Caco-2 (cell line): Measurements from ENCODE around the gene KIAA2012. TPM values are rescaled to one million over a fixed set of nuclear protein-coding genes. Genes with fewer than 3 reads are reported as not detected.

Experiments used
- BruUV-seq: library from RNA; stranded (reverse); fragments of 400-500 nt; replicated peaks from 2 replicates; lab custom pipeline; 2021; lab: Mats Ljungman, UMichigan
- CTCF ChIA-PET: fragments of 300-600 bp; sonication (Branson Sonifier 250); formaldehyde crosslinking; loops from one replicate; lab custom pipeline; 2022; ENCODE audit warnings: antibody characterized with exemption; lab: Charles Lee
- POLR2A ChIA-PET: fragments of 300-600 bp; sonication (Branson Sonifier 250); formaldehyde crosslinking; loops from one replicate; lab custom pipeline; 2022; ENCODE audit warnings: antibody characterized with exemption; lab: Charles Lee
- DNase-seq, 2 experiments: peaks; one replicate each; pipeline versions ENCODE4 v3.0.0 to v3.0.0-alpha.2; 2020 to 2022
- H3K27me3 ChIP-seq: replicated peaks from 2 replicates; pipeline ENCODE4 v1.6.0; 2011; ENCODE audit warnings: low read length; ENCODE audit not compliant: control insufficient read depth, insufficient read depth
- H3K36me3 ChIP-seq: 2 replicates; pipeline ENCODE4 v1.5.1; 2011; ENCODE audit warnings: low read length; ENCODE audit not compliant: control insufficient read depth, insufficient read depth
- H3K4me1 ChIP-seq: fragments of 250-450 bp; sonication (Bioruptor Pico); 2 replicates; pipeline ENCODE4 v1.5.1; 2020; ENCODE audit warnings: mild to moderate bottlenecking
- H3K4me3 ChIP-seq: 2 replicates; pipeline ENCODE4 v1.5.1; 2011; ENCODE audit warnings: low read depth, mild to moderate bottlenecking, control low read depth, low read length
- H3K9me3 ChIP-seq: fragments of 250-450 bp; sonication (Bioruptor Pico); 2 replicates; pipeline ENCODE4 v1.5.1; 2020; ENCODE audit warnings: mild to moderate bottlenecking, moderate library complexity
- H3K27ac Mint-ChIP-seq: one replicate; pipeline ENCODE4 v1.8.0; 2022; ENCODE audit warnings: mixed read lengths; ENCODE audit not compliant: unreplicated experiment
- H3K27me3 Mint-ChIP-seq: one replicate; pipeline ENCODE4 v1.8.0; 2022; ENCODE audit warnings: mixed read lengths; ENCODE audit not compliant: insufficient read depth, unreplicated experiment
- H3K36me3 Mint-ChIP-seq: one replicate; pipeline ENCODE4 v1.8.0; 2022; ENCODE audit warnings: mild to moderate bottlenecking, mixed read lengths; ENCODE audit not compliant: insufficient read depth, unreplicated experiment
- H3K4me1 Mint-ChIP-seq: one replicate; pipeline ENCODE4 v1.8.0; 2022; ENCODE audit warnings: low read depth, mixed read lengths; ENCODE audit not compliant: unreplicated experiment
- H3K4me3 Mint-ChIP-seq: one replicate; pipeline ENCODE4 v1.8.0; 2022; ENCODE audit warnings: mild to moderate bottlenecking, moderate library complexity, mixed read lengths; ENCODE audit not compliant: unreplicated experiment
- H3K9me3 Mint-ChIP-seq: one replicate; pipeline ENCODE4 v1.8.0; 2022; ENCODE audit warnings: mixed read lengths; ENCODE audit not compliant: unreplicated experiment
- intact Hi-C: fragments of 100-400 bp; cut with micrococcal nuclease; formaldehyde crosslinking; loops from one replicate; pipeline ENCODE4 v1.10.0; 2022; ENCODE audit not compliant: unreplicated experiment
- total RNA-seq: library from RNA; stranded (reverse); gene quantifications from 2 replicates; pipeline ENCODE4 v1.2.3, GENCODE V29; 2022
- TF ChIP-seq, protein P1 (sequence below), 2 experiments: fragments of 200-600 bp in 1 of 2; IDR thresholded peaks; 1 replicate in 1 of 2; 2 replicates in 1 of 2; pipeline versions ENCODE4 v1.5.1 to v1.8.0; 2011 to 2022; ENCODE audit warnings: antibody characterized with exemption in 1 of 2, control low read depth in 1 of 2, inconsistent platforms in 1 of 2, low read depth in 1 of 2, low read length in 1 of 2, mild to moderate bottlenecking in 1 of 2, moderate library complexity in 1 of 2; ENCODE audit not compliant: insufficient read depth in 1 of 2, severe bottlenecking in 1 of 2, unreplicated experiment in 1 of 2

Gene KIAA2012
- total RNA-seq, 1 experiment from 2014 or later, result 0.27 TPM

DNA sequence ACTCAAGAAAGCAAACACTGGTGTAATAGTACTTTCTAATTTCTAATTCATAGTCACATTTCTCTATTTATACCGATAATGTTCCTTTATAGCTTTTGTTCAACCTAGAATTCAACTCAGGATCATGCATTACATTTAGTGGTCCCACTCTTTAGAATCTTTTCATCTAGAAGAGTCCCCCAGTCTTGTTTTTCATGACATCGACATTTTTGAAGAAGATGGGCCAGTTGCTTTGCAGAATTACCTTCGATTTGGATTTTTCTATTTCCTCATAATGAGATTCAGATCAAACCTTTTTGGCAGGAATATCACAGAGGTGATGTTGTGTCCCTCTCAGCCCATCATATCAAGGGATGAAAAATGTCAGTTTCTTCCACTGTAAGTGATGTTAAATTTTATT lies 35.3 kb downstream of the KIAA2012 start:
- Mint-ChIP-seq H3K9me3 (no peaks in the 10 kb centered on the region), H3K4me3 (no peak overlapping the region), H3K4me1 (peaks cover under 1% of the 10 kb centered on the region), H3K36me3 (no peaks in the 10 kb centered on the region), H3K27me3 (no peaks in the 10 kb centered on the region), H3K27ac (no peak overlapping the region)
- ChIA-PET POLR2A (no interaction called here), CTCF (no interaction called here)
- no TSS peak for BruUV-seq
- TF ChIP-seq, protein P1, sequence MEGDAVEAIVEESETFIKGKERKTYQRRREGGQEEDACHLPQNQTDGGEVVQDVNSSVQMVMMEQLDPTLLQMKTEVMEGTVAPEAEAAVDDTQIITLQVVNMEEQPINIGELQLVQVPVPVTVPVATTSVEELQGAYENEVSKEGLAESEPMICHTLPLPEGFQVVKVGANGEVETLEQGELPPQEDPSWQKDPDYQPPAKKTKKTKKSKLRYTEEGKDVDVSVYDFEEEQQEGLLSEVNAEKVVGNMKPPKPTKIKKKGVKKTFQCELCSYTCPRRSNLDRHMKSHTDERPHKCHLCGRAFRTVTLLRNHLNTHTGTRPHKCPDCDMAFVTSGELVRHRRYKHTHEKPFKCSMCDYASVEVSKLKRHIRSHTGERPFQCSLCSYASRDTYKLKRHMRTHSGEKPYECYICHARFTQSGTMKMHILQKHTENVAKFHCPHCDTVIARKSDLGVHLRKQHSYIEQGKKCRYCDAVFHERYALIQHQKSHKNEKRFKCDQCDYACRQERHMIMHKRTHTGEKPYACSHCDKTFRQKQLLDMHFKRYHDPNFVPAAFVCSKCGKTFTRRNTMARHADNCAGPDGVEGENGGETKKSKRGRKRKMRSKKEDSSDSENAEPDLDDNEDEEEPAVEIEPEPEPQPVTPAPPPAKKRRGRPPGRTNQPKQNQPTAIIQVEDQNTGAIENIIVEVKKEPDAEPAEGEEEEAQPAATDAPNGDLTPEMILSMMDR (IDR thresholded peaks at IDR 0.05; ENCODE audit: insufficient read depth in 1 of 2, low read depth in 1 of 2, low read length in 1 of 2, severe bottlenecking in 1 of 2, unreplicated experiment in 1 of 2), result no peak
- no peaks in the 10 kb centered on the region for H3K36me3 ChIP-seq
- H3K27me3 ChIP-seq, result no peaks in the 10 kb centered on the region
- H3K4me1 ChIP-seq, result peaks cover 4% of the 10 kb centered on the region; the same call in 1 of the 2 replicates
- no peak overlapping the region for H3K4me3 ChIP-seq
- intact Hi-C loops, result no loop called here
- DNase-seq, result no peak
- no peaks in the 10 kb centered on the region for H3K9me3 ChIP-seq

DNA sequence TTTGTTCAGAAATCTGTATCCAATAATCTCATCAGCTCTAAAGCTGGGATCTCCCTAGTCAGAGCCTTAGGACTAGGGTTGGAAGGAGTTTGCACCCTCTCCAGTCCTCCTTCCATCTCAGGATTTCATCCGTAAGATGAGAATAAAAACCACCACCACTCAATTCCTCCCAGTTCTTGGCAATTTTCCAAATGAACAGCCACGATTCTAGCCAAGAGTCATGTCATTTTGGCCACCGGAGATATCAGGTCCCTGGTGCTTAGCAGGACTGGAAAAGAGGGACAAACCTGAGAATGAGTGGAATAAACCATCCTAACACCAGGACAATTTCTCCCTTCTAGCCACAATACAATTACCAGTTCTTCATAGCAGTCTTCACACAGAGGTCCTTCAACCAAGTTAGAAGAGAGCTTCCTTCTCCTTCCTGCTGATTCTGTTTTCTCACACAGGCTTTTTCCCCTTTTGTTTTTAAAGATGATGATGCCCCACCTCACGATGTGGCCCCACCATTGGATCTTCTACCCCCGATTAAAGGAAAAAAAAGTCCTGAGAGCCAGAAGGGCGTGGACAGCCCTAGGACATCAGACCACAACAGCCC lies 36.2 kb downstream of the KIAA2012 start:
- no TSS peak for BruUV-seq
- no peaks in the 10 kb centered on the region for H3K9me3 ChIP-seq
- Mint-ChIP-seq H3K27me3 (no peaks in the 10 kb centered on the region), H3K4me3 (no peak overlapping the region), H3K27ac (peak overlapping the region; percentile 23), H3K36me3 (no peaks in the 10 kb centered on the region), H3K9me3 (no peaks in the 10 kb centered on the region), H3K4me1 (peaks cover 8% of the 10 kb centered on the region)
- intact Hi-C loops, result no loop called here
- POLR2A ChIA-PET, result no interaction called here
- H3K4me3 ChIP-seq, result no peak overlapping the region
- peaks cover 8% of the 10 kb centered on the region; the same call in 1 of the 2 replicates for H3K4me1 ChIP-seq
- H3K36me3 ChIP-seq, result no peaks in the 10 kb centered on the region
- TF ChIP-seq, protein P1 (IDR thresholded peaks at IDR 0.05; ENCODE audit: insufficient read depth in 1 of 2, low read depth in 1 of 2, low read length in 1 of 2, severe bottlenecking in 1 of 2, unreplicated experiment in 1 of 2), result no peak
- CTCF ChIA-PET, result no interaction called here
- no peaks in the 10 kb centered on the region for H3K27me3 ChIP-seq
- no peak for DNase-seq

DNA sequence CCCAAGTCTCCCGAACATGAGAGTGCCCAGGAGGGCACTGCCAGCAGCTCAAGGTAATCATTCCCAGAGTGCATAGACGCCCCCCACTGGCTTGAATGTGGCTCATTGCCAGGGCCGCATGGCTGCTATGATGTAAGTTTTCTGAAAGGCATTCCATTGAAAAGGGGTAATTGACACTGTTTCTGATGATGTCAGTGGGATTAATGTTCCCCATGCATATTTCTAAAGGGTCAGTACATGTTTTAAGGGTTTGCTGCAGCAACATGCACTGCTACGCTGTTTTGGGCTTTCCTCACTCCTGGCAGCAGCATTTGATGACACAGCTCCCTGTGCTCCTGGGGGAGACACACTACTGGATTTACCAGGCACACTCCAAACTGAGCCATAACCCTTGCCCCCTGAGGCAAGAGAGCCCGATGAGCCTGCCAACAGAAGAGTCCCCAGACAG lies 36.7 kb downstream of the KIAA2012 start:
- Mint-ChIP-seq H3K9me3 (no peaks in the 10 kb centered on the region), H3K27ac (peak overlapping the region; percentile 23), H3K4me1 (peaks cover 8% of the 10 kb centered on the region), H3K4me3 (no peak overlapping the region), H3K36me3 (no peaks in the 10 kb centered on the region), H3K27me3 (no peaks in the 10 kb centered on the region)
- TF ChIP-seq, protein P1 (IDR thresholded peaks at IDR 0.05; ENCODE audit: insufficient read depth in 1 of 2, low read depth in 1 of 2, low read length in 1 of 2, severe bottlenecking in 1 of 2, unreplicated experiment in 1 of 2), result no peak
- BruUV-seq, result no TSS peak
- Histone ChIP-seq H3K9me3 (no peaks in the 10 kb centered on the region), H3K4me3 (no peak overlapping the region), H3K27me3 (no peaks in the 10 kb centered on the region), H3K4me1 (peaks cover 8% of the 10 kb centered on the region; the same call in 1 of the 2 replicates), H3K36me3 (no peaks in the 10 kb centered on the region)
- ChIA-PET CTCF (no interaction called here), POLR2A (no interaction called here)
- intact Hi-C loops, result no loop called here
- peak in 1 of 2 experiments; percentile 19 for DNase-seq
